GM18951 (cell line): ENCODE results near the gene KCNQ5.

Experiments
- POLR2A ChIP-seq: IDR thresholded peaks from 4 replicates; pipeline ENCODE4 v1.6.1; 2011; ENCODE audit warnings: mild to moderate bottlenecking; ENCODE audit not compliant: insufficient read length, insufficient read depth; ENCODE audit errors: extremely low read depth
- in situ Hi-C: fragments of 300-500 bp; cut with MboI; formaldehyde crosslinking; loops from one replicate; pipeline ENCODE4 v1.12.0; 2022; ENCODE audit warnings: low sequenced_read_pairs, mixed read lengths, inconsistent platforms; ENCODE audit not compliant: unreplicated experiment

KCNQ5 gene

GRCh38 chr6:72621291-72622093, at the start of gene KCNQ5:
TSS of gene KCNQ5 (plus strand) at chr6:72622064.
- TF ChIP-seq POLR2A: peak; percentile 26
- in situ Hi-C loops: no loop called here

- no peak for TF ChIP-seq POLR2A
- in situ Hi-C loops: loop anchor here (25.0 kb wide), 1 partner anchor 168 kb away; no protein-coding TSS in a partner anchor
These were observed 42.0 kb upstream of the KCNQ5 start for GRCh38 chr6:72579865-72580264.

- TF ChIP-seq POLR2A: no peak
- in situ Hi-C loops: loop anchor here (25.0 kb wide), 1 partner anchor 168 kb away; no protein-coding TSS in a partner anchor
These were observed 41.5 kb upstream of the KCNQ5 start for GRCh38 chr6:72580281-72580940.

- in situ Hi-C loops: loop anchor here (25.0 kb wide), 1 partner anchor 169 kb away; no protein-coding TSS in a partner anchor
These were observed 40.9 kb upstream of the KCNQ5 start for GRCh38 chr6:72580950-72581349.

- in situ Hi-C loops: loop anchor here (25.0 kb wide), 1 partner anchor 176 kb away; no protein-coding TSS in a partner anchor
- TF ChIP-seq POLR2A: no peak
These were observed 33.7 kb upstream of the KCNQ5 start for GRCh38 chr6:72588155-72588554.

GRCh38 chr6:72589096-72589495, 32.8 kb upstream of the KCNQ5 start:
- TF ChIP-seq POLR2A: no peak
- in situ Hi-C loops: loop anchor here (25.0 kb wide), 1 partner anchor 177 kb away; no protein-coding TSS in a partner anchor

- in situ Hi-C loops: loop anchor here (25.0 kb wide), 1 partner anchor 184 kb away; no protein-coding TSS in a partner anchor
- no peak for TF ChIP-seq POLR2A
These were observed 26.1 kb upstream of the KCNQ5 start for GRCh38 chr6:72595812-72596211.

- TF ChIP-seq POLR2A: no peak
- in situ Hi-C loops: loop anchor here (5.0 kb wide), 1 partner anchor 516 kb away; no protein-coding TSS in a partner anchor
These were observed 5.4 kb upstream of the KCNQ5 start for GRCh38 chr6:72616406-72617015.

- in situ Hi-C loops: loop anchor here (5.0 kb wide), 1 partner anchor 515 kb away; no protein-coding TSS in a partner anchor
- no peak for TF ChIP-seq POLR2A
These were observed 4.1 kb upstream of the KCNQ5 start for GRCh38 chr6:72617721-72618120.

GRCh38 chr6:72619883-72620696, 1.8 kb upstream of the KCNQ5 start:
- in situ Hi-C loops: loop anchor here (5.0 kb wide), 1 partner anchor 512 kb away; no protein-coding TSS in a partner anchor

GRCh38 chr6:72620871-72621290, 983 bp upstream of the KCNQ5 start:
- in situ Hi-C loops: no loop called here

More at GRCh38 chr6:72619883-72620696, 1.8 kb upstream of the KCNQ5 start:
- TF ChIP-seq POLR2A: peak; percentile 46

GRCh38 chr6:72622094-72622940, 453 bp downstream of the KCNQ5 start:
- TF ChIP-seq POLR2A: no peak
- in situ Hi-C loops: no loop called here

More at GRCh38 chr6:72620871-72621290, 983 bp upstream of the KCNQ5 start:
- TF ChIP-seq POLR2A: no peak

- TF ChIP-seq POLR2A: no peak
- in situ Hi-C loops: no loop called here
These were observed 1.9 kb downstream of the KCNQ5 start for GRCh38 chr6:72623808-72624207.
